NCI-H187 treated with DMSO at 0.1 percent for 48 hours (cell line): ENCODE measurements around the gene RNU5D-1.
A peak's percentile ranks its signal among the peaks of the same experiment; 100 is the strongest.

Experiments
- DNase-seq: peaks from one replicate; lab custom pipeline; 2025; lab: John Stamatoyannopoulos, UW

Gene RNU5D-1

DNA sequence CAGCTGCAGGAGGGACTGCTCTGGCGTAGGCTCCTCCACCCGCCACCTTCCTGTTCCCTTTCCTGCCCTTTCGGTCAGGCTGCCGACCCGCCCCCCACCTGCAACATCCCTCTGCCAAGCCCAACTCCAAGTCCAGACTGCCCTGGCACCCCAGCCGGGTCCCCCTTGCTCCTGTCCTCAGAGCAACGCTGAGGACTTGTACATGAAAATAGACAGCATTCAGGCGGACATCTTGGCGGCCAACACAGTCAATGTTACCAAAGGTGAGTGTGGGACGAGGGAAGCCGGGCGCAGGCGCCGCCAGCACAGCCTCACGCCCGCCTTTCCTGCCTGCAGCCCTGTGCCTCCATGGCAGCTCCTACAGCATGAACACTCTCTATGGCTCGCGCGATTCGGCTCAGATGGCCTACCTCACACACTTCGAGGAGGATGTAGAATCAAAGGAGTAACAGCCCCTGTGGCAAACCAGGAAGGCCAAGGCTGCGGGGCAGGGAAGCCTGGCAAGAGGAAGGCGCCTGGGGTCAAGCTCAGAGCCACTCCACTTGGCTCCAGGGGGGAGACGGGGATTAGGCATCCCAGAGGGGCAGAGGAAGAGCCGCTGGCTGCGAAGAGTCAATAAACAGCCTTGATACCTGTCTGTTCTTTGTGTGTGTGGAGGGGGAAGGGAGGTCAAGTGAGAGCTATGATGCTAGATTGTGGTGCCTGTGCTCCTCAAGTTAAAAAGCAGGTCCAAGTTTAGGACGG is 5.8 kb downstream of the RNU5D-1 start:
- no peak for DNase-seq

DNA sequence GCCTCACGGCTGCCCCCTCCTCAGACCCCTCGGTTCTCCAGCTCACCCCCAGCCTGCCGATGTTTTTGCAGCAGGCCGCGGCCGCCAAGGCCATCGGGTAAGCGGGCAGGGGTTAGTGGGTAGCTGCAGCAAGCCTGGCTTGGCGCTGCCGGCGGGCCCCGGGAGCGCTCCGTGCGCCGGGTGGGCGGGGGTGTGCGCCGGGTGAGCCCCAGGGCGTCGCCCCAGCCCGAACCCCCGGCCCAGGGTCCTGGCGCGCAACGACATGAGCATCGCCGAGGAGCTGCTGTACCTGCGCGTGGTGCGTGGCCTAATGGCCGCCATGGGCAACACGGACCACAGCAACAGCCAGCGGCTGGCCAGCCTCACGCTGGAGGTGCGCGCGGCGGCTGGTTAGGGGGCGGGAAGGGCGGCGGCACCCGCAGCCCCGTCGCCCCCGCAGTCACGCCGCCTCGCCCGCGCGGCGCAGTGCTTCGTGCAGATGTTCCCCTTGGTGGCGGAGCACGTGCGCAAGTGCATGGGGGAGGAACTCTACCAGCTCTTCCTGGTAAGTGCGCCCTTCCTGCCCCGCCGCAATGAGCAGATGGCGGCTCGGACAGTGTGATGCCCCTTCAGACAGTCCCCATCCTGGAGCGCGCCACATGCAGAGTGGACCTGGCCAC is 6.5 kb downstream of the RNU5D-1 start:
- DNase-seq = no peak

- no peak for DNase-seq
Measured at GRCh38 chr1:44723496-44724295, 7.3 kb downstream of the RNU5D-1 start.

- no peak for DNase-seq
Measured at GRCh38 chr1:44723064-44723463, 7.9 kb downstream of the RNU5D-1 start.

GRCh38 chr1:44721485-44722361 is 9.2 kb downstream of the RNU5D-1 start:
- DNase-seq = peak; percentile 80

GRCh38 chr1:44720281-44720680 is 10.7 kb downstream of the RNU5D-1 start:
- no peak for DNase-seq

- DNase-seq = no peak
Measured at GRCh38 chr1:44719318-44719717, 11.7 kb downstream of the RNU5D-1 start.

DNA sequence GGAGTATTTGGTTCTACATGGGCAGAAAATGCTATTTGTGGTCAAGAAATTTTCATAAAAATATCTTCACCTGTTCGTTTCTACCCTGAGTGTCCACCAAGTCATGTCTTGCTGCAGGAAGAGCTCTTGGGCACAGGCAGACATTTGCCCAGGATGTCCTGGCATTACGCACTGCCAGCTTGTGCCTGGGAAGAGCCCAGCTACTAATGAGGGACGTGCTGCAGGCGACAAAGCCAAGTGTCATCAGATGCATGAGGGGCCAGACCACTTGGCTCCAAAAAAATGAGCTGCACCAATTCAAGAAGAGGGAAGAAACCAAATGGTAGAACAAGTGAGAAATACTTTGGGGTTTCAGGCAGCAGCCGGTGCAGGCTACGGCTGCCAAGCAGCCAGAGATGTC is 12.9 kb downstream of the RNU5D-1 start:
- no peak for DNase-seq

DNA sequence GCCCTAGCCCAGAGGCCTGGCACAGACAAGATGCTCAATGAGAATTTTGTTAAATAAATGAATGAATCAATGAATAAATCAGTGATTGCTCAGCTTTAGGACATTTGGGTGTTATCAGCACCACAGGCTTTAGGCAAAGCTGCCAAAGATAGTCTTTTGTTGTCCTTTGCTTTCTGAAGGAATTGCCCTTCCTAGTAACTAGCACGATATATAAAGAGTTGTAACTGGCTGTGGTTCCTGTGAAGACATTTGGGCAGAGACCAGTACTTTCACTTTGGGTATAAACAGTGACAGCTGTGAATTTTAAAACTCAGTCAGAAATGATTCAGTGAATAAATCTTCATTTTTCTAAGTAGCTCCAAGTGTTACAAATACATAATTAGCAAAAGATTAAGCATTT is 13.3 kb downstream of the RNU5D-1 start:
- DNase-seq = no peak

- DNase-seq = no peak
Measured at GRCh38 chr1:44717156-44717555, 13.8 kb downstream of the RNU5D-1 start.

DNA sequence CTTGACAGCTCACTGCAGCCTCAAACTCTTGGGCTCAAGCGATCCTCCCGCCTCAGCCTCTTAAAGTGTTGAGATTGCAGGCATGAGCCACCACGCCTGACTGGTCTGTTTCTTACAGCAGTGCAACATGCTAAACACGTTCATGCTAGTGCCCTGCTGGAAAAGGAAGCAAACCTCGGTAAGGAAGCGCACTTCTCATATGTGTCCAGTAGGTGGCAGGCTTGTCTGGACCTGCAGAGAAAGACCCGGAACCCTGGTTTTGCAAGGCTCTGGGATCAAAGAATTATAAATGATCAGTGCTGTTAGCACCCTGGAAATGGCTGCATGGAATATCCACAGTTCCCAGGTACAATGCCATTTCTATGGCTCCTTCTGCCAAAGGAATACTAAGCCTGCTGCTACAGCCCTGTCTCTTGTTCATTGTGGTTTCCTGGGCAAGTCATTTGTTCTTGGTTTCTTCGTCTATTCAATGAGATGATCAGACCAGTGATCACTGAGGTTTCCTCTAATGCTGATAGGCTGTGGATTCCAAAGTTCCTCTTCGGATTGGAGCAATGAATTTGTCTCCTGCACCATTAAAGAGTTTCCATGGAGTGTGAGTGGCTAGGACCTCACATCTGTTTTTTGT is 15.9 kb downstream of the RNU5D-1 start:
- DNase-seq = peak; percentile 15

GRCh38 chr1:44714532-44714931 is 16.4 kb downstream of the RNU5D-1 start:
- no peak for DNase-seq

GRCh38 chr1:44713321-44713781 is 17.6 kb downstream of the RNU5D-1 start:
- DNase-seq = no peak

DNA sequence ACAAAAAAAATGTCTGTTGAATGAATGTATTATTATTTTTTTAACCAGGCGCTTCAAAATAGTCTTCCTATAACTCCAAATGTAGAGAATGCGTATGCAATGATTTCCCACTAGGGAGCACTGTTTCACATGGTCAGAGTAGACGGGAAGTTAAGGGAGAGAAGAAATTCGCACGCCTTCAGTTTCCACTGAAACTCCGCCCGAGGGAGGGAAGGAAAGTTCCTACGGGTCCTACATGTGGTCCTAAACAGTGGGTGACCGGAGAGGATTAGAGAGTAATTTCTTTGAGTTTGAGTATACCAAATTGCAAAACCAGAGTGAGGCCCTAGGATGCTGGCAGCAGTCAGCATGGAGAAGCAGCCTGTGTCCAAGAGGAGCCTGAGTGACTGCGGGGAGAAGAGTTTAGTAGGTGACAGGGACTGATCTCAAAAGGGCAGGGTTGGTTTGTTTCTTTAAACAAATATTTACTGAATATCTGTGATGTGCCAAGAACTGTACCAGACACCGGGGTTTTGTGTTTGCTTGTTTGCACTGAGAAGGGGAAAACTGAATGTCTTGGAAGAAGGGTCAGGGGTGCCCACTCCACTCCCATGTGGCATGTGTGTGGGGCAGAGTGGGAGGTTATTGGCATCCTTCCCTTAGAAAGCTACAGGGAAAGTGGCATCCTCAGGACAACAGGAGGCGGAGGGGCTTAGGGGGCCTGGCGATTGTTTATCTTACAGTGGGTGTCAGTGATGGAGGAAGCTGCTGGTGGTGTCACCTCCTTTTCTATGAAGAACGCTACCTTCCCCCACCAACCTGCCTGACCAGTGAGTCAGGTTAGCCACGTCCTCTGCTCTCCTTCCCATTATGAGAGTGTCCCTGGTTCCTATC is 22.8 kb downstream of the RNU5D-1 start:
- no peak for DNase-seq

GRCh38 chr1:44707112-44707881 is 23.7 kb downstream of the RNU5D-1 start:
- DNase-seq = no peak

- DNase-seq = no peak
Measured at GRCh38 chr1:44705938-44706337, 25.0 kb downstream of the RNU5D-1 start.

- DNase-seq = no peak
Measured at GRCh38 chr1:44705470-44705869, 25.5 kb downstream of the RNU5D-1 start.

DNA sequence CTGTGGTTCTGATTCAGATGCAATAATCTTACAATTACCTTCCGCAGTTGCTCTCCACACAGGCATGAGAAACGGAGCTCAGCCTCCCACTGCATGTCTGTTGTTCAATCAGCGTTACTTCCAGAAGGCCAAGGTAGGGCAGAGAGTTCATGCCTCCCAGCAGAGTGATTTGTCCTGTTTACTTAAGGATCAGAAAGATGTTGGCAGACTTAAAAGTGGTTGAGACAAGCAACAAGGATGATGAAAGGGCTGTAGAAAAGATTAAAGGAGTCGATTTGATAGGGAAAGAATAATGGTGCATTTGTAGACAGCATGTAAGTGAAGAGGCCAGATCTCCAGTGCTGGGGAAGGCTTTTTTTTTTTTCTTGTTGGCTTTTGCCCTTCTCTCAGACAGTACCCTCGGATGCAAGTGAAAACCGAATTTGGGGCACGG is 29.8 kb downstream of the RNU5D-1 start:
- no peak for DNase-seq

GRCh38 chr1:44700573-44700972 is 30.4 kb downstream of the RNU5D-1 start:
- no peak for DNase-seq
